HepG2 (cell line): ENCODE results near the gene THSD8. TPM values are rescaled to one million over a fixed set of nuclear protein-coding genes. Genes with fewer than 3 reads are reported as not detected.

Source experiments
- ATAC-seq: fragments of 200-7000 bp; cut with Tn5 transposase; 3 replicates; pipeline ENCODE4 v1.9.1; 2020; ENCODE audit warnings: mild to moderate bottlenecking, moderate library complexity
- BruUV-seq: library from RNA; stranded (reverse); fragments of 400-500 nt; replicated peaks from 2 replicates; lab custom pipeline; 2021; lab: Mats Ljungman, UMichigan
- CTCF ChIA-PET: fragments of 300-600 bp; formaldehyde crosslinking; extraction: SDS; loops from one replicate; lab custom pipeline; 2021; ENCODE audit warnings: low total read pairs, inconsistent platforms, low intra/inter-chr PET ratio; lab: Yijun Ruan, JAX
- POLR2A ChIA-PET: fragments of 350-600 bp; sonication (Branson Sonifier 250); formaldehyde crosslinking; loops from one replicate; lab custom pipeline; 2020; ENCODE audit warnings: antibody characterized with exemption, inconsistent platforms; lab: Yijun Ruan, JAX
- DNase-seq: peaks from one replicate; pipeline ENCODE4 v3.0.0-alpha.2; 2015; ENCODE audit warnings: low spot score
- FAIRE-seq: peaks from 3 replicates; lab custom pipeline; 2011; peaks lifted over from hg19 to GRCh38; lab: Jason Lieb, UNC
- H2AFZ ChIP-seq: one replicate; pipeline ENCODE4 v1.6.1; 2011; ENCODE audit warnings: low read length, inconsistent platforms
- H3K27ac ChIP-seq: fragments of 300-600 bp; 3 replicates; pipeline ENCODE4 v1.8.0; 2011; ENCODE audit warnings: mixed run types, mild to moderate bottlenecking, mixed read lengths, low read length, inconsistent platforms; ENCODE audit not compliant: insufficient read depth; ENCODE audit errors: extremely low read length
- H3K27me3 ChIP-seq, 2 experiments: fragments of 200-600 bp in 1 of 2; 2 replicates in 1 of 2; 3 replicates in 1 of 2; pipeline versions ENCODE4 v1.6.0 to v1.8.0; 2011; ENCODE audit warnings: low read length in 2 of 2, mild to moderate bottlenecking in 2 of 2, moderate library complexity in 2 of 2, inconsistent platforms in 1 of 2; ENCODE audit not compliant: insufficient read depth in 2 of 2, control insufficient read depth in 1 of 2
- H3K36me3 ChIP-seq, 2 experiments: fragments of 200-600 bp in 1 of 2; replicated peaks in 1 of 2; 2 replicates in 1 of 2; 3 replicates in 1 of 2; pipeline versions ENCODE4 v1.5.1 to v1.8.0; 2011; ENCODE audit warnings: low read length in 2 of 2, inconsistent platforms in 1 of 2; ENCODE audit not compliant: insufficient read depth in 2 of 2, control insufficient read depth in 1 of 2
- H3K4me1 ChIP-seq: 2 replicates; pipeline ENCODE4 v1.5.1; 2012; ENCODE audit warnings: low read length, inconsistent platforms; ENCODE audit not compliant: insufficient read depth
- H3K4me2 ChIP-seq: 2 replicates; pipeline ENCODE4 v1.6.0; 2011; ENCODE audit warnings: low read depth, low read length, inconsistent platforms
- H3K4me3 ChIP-seq, 3 experiments: fragments of 200-600 bp in 1 of 3; sonication (generic), shearing (Covaris generic) in 1 of 3; replicated peaks in 1 of 3; 2 replicates each; pipeline ENCODE4 v1.5.1; 2011 to 2016; ENCODE audit warnings: low read length in 3 of 3, inconsistent platforms in 2 of 3, low read depth in 2 of 3, mild to moderate bottlenecking in 2 of 3, control low read depth in 1 of 3, mixed read lengths in 1 of 3; ENCODE audit not compliant: insufficient read depth in 1 of 3
- H3K79me2 ChIP-seq: one replicate; pipeline ENCODE4 v1.6.1; 2011; ENCODE audit warnings: low read length, inconsistent platforms; ENCODE audit not compliant: insufficient read depth
- H3K9ac ChIP-seq: 2 replicates; pipeline ENCODE4 v1.6.0; 2011; ENCODE audit warnings: mild to moderate bottlenecking, low read depth, low read length, inconsistent platforms; ENCODE audit not compliant: insufficient read depth
- H3K9me3 ChIP-seq: 2 replicates; pipeline ENCODE4 v1.5.1; 2012; ENCODE audit warnings: mild to moderate bottlenecking, low read length
- H4K20me1 ChIP-seq: 2 replicates; pipeline ENCODE4 v1.6.0; 2011; ENCODE audit warnings: inconsistent platforms, mild to moderate bottlenecking, low read length, moderate library complexity; ENCODE audit not compliant: insufficient read depth
- AKNA ChIP-seq: sonication (generic); formaldehyde crosslinking; IDR thresholded peaks from 2 replicates; pipeline ENCODE4 v1.4.0; 2020; ENCODE audit warnings: missing genetic modification reagents, borderline replicate concordance
- DZIP1 ChIP-seq: sonication (generic); formaldehyde crosslinking; IDR thresholded peaks from 2 replicates; pipeline ENCODE4 v1.5.0; 2020; ENCODE audit warnings: mild to moderate bottlenecking, missing genetic modification reagents
- FOSL1 ChIP-seq: sonication (generic); formaldehyde crosslinking; IDR thresholded peaks from 2 replicates; pipeline ENCODE4 v1.9.0; 2021; ENCODE audit warnings: missing genetic modification reagents, borderline replicate concordance
- HNRNPH1 ChIP-seq: fragments of 200-400 bp; formaldehyde crosslinking; optimal IDR thresholded peaks from 2 replicates; pipeline ENCODE3; 2017; ENCODE audit warnings: mild to moderate bottlenecking, low read depth, low read length
- MIER2 ChIP-seq: IDR thresholded peaks from 2 replicates; pipeline ENCODE4 v1.6.1; 2016; ENCODE audit warnings: missing biosample characterization, missing genetic modification reagents
- SOX6 ChIP-seq, 2 experiments: fragments of 450-650 bp in 1 of 2; sonication (generic) in 1 of 2; formaldehyde crosslinking in 1 of 2; IDR thresholded peaks; 2 replicates each; pipeline versions ENCODE4 v1.4.0 to v1.6.1; 2017 to 2020; ENCODE audit warnings: antibody characterized with exemption in 1 of 2, mild to moderate bottlenecking in 1 of 2, missing genetic modification reagents in 1 of 2
- UBTF ChIP-seq: sonication (generic); formaldehyde crosslinking; IDR thresholded peaks from 2 replicates; pipeline ENCODE4 v1.4.0; 2020; ENCODE audit warnings: mild to moderate bottlenecking, missing genetic modification reagents
- ZNF256 ChIP-seq: sonication (generic); formaldehyde crosslinking; conservative IDR thresholded peaks from 2 replicates; pipeline ENCODE4 v1.4.0; 2020; ENCODE audit warnings: missing genetic modification reagents
- WGBS: methylation state at CpG from one replicate; pipeline ENCODE4 v1.1.6; 2017; ENCODE audit warnings: low lambda C conversion rate; 5-methylcytosine and 5-hydroxymethylcytosine counted together
- in situ Hi-C: cut with HindIII; loops from 2 replicates; pipeline ENCODE4 v1.10.0; 2017; ENCODE audit warnings: low pct_unique_long_range_greater_than_20kb; ENCODE audit not compliant: extremely low pct_ligation_motif_present
- intact Hi-C: fragments of 100-400 bp; cut with micrococcal nuclease; formaldehyde crosslinking; loops from one replicate; pipeline ENCODE4 v1.10.0; 2022; ENCODE audit not compliant: unreplicated experiment
- polyA plus RNA-seq, 8 experiments: library from polyadenylated mRNA; depleted of rRNA in 3 of 8; stranded (reverse) in 7 of 8; unstranded in 1 of 8; fragments of >200 nt; fragmentation: Illumina TruSeq in 4 of 8; extraction: Trizol in 4 of 8; gene quantifications; 2 replicates each; pipeline versions ENCODE4 v1.2.1 to v1.2.3, GENCODE V29; 2011 to 2016; ENCODE audit warnings: low read depth in 4 of 8, missing spikeins in 1 of 8, mixed read lengths in 1 of 8; ENCODE audit not compliant: insufficient read depth in 1 of 8
- total RNA-seq, 5 experiments: library from RNA; depleted of rRNA; stranded (reverse); fragments of >200 nt; fragmentation: Illumina TruSeq; extraction: Trizol; gene quantifications; 2 replicates each; pipeline ENCODE4 v1.2.3, GENCODE V29; 2016; ENCODE audit warnings: low read depth in 1 of 5
- TF ChIP-seq, protein P1 (sequence below): sonication (generic); formaldehyde crosslinking; IDR thresholded peaks from 2 replicates; pipeline ENCODE4 v1.9.0; 2021; ENCODE audit warnings: missing genetic modification reagents, mild to moderate bottlenecking, borderline replicate concordance
- TF ChIP-seq, protein P2 (sequence below): sonication (generic); formaldehyde crosslinking; IDR thresholded peaks from 2 replicates; pipeline ENCODE4 v1.4.0; 2020; ENCODE audit warnings: mild to moderate bottlenecking, missing genetic modification reagents, borderline replicate concordance

THSD8 gene
- total and polyA plus RNA-seq, 2 of the 13 experiments (the other 11 are each of a cell fraction or from before 2014, with no cell fraction given): 4.8 to 14.9 TPM

DNA sequence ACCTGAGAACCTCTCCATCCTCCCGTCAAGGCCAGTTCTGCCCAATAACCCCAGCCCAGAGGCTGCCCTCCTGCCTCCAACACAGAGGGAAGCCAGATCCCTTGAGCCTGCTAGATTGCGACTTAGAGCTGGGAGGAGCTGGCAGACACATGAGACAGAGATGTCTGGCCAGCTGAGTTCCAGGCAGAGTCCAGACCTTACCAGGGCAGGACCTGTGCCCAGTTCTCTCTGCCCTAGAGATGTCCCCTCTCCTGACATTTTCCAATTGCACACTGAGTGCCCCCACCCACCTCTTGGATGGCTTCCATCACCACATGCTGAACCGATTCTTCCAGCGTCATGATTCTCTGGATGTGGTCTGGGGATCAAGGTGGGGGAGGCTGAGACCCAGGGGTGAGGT is 29.5 kb upstream of the THSD8 start:
- Histone ChIP-seq H3K27ac (no peak overlapping the region), H3K27me3 (no peaks in the 10 kb centered on the region), H3K9ac (no peak overlapping the region), H3K4me3 (no peak overlapping the region), H3K4me2 (no peak overlapping the region), H3K4me1 (peaks cover 10% of the 10 kb centered on the region), H3K9me3 (no peaks in the 10 kb centered on the region), H4K20me1 (no peaks in the 10 kb centered on the region), H3K36me3 (no peaks in the 10 kb centered on the region), H3K79me2 (no peaks in the 10 kb centered on the region), H2AFZ (no peak overlapping the region)
- no peak for FAIRE-seq
- ATAC-seq: no peak
- intact Hi-C loops: no loop called here
- DNase-seq: no peak
- in situ Hi-C loops: loop anchor here (5.0 kb wide), 1 partner anchor 65 kb away; the partner anchor contains the start of gene MAST1
- BruUV-seq: no TSS peak
- POLR2A ChIA-PET: interaction anchor here (2.0 kb wide), 1 partner anchor 19 kb away, joined by 8 read pairs; the partner anchor contains the start of gene JUNB
- CTCF ChIA-PET: no interaction called here
- WGBS: 94% methylated on average over 4 of the region's 4 CpGs
- no peak for TF ChIP-seq FOSL1 (CRISPR knock-in tag)
- no peak for TF ChIP-seq AKNA (CRISPR knock-in tag)
- no peak for TF ChIP-seq UBTF (CRISPR knock-in tag)
- TF ChIP-seq ZNF256 (CRISPR knock-in tag): no peak
- no peak for TF ChIP-seq DZIP1 (CRISPR knock-in tag)
- no peak for TF ChIP-seq MIER2 (CRISPR knock-in tag)
- TF ChIP-seq, protein P1, sequence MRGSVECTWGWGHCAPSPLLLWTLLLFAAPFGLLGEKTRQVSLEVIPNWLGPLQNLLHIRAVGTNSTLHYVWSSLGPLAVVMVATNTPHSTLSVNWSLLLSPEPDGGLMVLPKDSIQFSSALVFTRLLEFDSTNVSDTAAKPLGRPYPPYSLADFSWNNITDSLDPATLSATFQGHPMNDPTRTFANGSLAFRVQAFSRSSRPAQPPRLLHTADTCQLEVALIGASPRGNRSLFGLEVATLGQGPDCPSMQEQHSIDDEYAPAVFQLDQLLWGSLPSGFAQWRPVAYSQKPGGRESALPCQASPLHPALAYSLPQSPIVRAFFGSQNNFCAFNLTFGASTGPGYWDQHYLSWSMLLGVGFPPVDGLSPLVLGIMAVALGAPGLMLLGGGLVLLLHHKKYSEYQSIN: no peak
- no peak for TF ChIP-seq SOX6 (IDR thresholded peaks at IDR 0.05)
- no peak for TF ChIP-seq SOX6 (CRISPR knock-in tag; IDR thresholded peaks at IDR 0.05)
- TF ChIP-seq, protein P2, sequence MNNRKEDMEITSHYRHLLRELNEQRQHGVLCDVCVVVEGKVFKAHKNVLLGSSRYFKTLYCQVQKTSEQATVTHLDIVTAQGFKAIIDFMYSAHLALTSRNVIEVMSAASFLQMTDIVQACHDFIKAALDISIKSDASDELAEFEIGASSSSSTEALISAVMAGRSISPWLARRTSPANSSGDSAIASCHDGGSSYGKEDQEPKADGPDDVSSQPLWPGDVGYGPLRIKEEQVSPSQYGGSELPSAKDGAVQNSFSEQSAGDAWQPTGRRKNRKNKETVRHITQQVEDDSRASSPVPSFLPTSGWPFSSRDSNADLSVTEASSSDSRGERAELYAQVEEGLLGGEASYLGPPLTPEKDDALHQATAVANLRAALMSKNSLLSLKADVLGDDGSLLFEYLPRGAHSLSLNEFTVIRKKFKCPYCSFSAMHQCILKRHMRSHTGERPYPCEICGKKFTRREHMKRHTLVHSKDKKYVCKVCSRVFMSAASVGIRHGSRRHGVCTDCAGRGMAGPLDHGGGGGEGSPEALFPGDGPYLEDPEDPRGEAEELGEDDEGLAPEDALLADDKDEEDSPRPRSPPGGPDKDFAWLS (CRISPR knock-in tag): no peak
- TF ChIP-seq HNRNPH1: no peak
